ENCODE results near the gene IL20. TPM values are rescaled to one million over a fixed set of nuclear protein-coding genes. Genes with fewer than 3 reads are reported as not detected.

The IL20 gene
- total and polyA plus RNA-seq, 10 of the 15 experiments (the other 5 are each of a cell fraction or from before 2014, with no cell fraction given): 0.08 to 0.13 TPM; not detected in 8

- H3K9ac ChIP-seq (ENCODE audit: control insufficient read depth, insufficient read depth, low read length): no peak overlapping the region
- H3K4me1 ChIP-seq (ENCODE audit: control insufficient read depth, insufficient read depth, low read length): no peaks in the 10 kb centered on the region
- in situ Hi-C loops (cut with MboI) (no loop called here), intact Hi-C loops (cut with micrococcal nuclease; ENCODE audit: unreplicated experiment) (no loop called here)
- no peak for DNase-seq (ENCODE audit: low read depth, low spot score)
- CTCF ChIA-PET: interaction anchor here (0.9 to 3.3 kb wide), 4 partner anchors 9 to 245 kb away, joined by 3 to 16 read pairs (median 4); no protein-coding TSS in a partner anchor
- no peaks in the 10 kb centered on the region; the same call in 1 of the 2 replicates for H4K20me1 ChIP-seq (ENCODE audit: control insufficient read depth, insufficient read depth)
- no peaks in the 10 kb centered on the region for H3K27me3 ChIP-seq (replicated peaks in 1 of 2; ENCODE audit: control insufficient read depth in 2 of 2, insufficient read depth in 2 of 2, low read length in 1 of 2)
- no peak overlapping the region for H3K27ac ChIP-seq (ENCODE audit: control insufficient read depth, insufficient read depth)
- no peak for ATAC-seq
- RAD21 ChIA-PET (ENCODE audit: unreplicated experiment): no interaction called here
- SMC1A ChIA-PET (ENCODE audit: uncharacterized antibody, unreplicated experiment): interaction anchor here (0.9 to 1.5 kb wide), 4 partner anchors 9 to 79 kb away, joined by 3 to 5 read pairs (median 4); no protein-coding TSS in a partner anchor
- no peaks in the 10 kb centered on the region for H3K79me2 ChIP-seq (ENCODE audit: control insufficient read depth, insufficient read depth, low read length)
- peaks cover 14 to 23% of the 10 kb centered on the region in 2 experiments for H3K36me3 ChIP-seq (ENCODE audit: control insufficient read depth in 2 of 2, insufficient read depth in 2 of 2, low read length in 1 of 2)
- TF ChIP-seq SMAD5 (IDR thresholded peaks at IDR 0.05; ENCODE audit: low read depth): peak; percentile 42; the same call in 1 of the 2 replicates
- no peak for TF ChIP-seq NRF1 (conservative IDR thresholded peaks at IDR 0.05; ENCODE audit: low read depth, low read length)
- no peak for TF ChIP-seq MTA2 (IDR thresholded peaks at IDR 0.05; ENCODE audit: low read depth)
- TF ChIP-seq POLR2AphosphoS2 (IDR thresholded peaks at IDR 0.05; ENCODE audit: low read depth, low read length): 0 out of 2 replicates have a peak, but pooled peaks have one; percentile 84
- TF ChIP-seq BHLHE40 (IDR thresholded peaks at IDR 0.05; ENCODE audit: borderline replicate concordance in 1 of 2, low read depth in 2 of 2, low read length in 1 of 2): no peak
- no peak overlapping the region for H3K4me2 ChIP-seq (ENCODE audit: control insufficient read depth, insufficient read depth)
- no peak overlapping the region for H2AFZ ChIP-seq (ENCODE audit: control insufficient read depth, low read depth, low read length)
- no peak for FAIRE-seq
- no peak overlapping the region for H3K4me3 ChIP-seq
- BruUV-seq (replicated peaks): no TSS peak
- no peaks in the 10 kb centered on the region for H3K9me3 ChIP-seq (replicated peaks; ENCODE audit: control insufficient read depth, insufficient read depth, low read length)
- POLR2A ChIA-PET: interaction anchor here (0.7 kb wide), 1 partner anchor 178 kb away, joined by 3 read pairs; no protein-coding TSS in a partner anchor
- WGBS (ENCODE audit: insufficient coverage, insufficient replicate concordance, low lambda C conversion rate, missing lambda C conversion rate): 67% methylated on average over 1 of the region's 1 CpG
These were observed 37.3 kb downstream of the IL20 start for GRCh38 chr1:206902702-206903101.

DNA sequence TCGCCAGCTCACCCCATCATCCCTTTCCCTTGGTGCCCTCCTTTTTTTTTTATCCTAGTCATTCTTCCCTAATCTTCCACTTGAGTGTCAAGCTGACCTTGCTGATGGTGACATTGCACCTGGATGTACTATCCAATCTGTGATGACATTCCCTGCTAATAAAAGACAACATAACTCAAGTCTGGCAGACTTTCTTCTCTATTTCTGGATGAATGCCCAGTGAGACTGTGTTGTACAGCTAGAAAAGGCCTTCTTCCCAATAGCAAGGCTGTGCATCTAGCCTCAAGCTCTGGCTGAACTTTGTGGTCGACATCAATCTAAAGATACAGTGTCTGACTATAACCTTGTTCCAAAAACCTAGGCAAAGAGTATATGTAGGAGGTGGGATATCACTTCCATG lies 38.3 kb downstream of the IL20 start:
- ChIA-PET POLR2A (no interaction called here), RAD21 (ENCODE audit: unreplicated experiment) (no interaction called here), SMC1A (ENCODE audit: uncharacterized antibody, unreplicated experiment) (interaction anchor here (1.1 to 1.5 kb wide), 2 partner anchors 15 to 79 kb away, joined by 3 read pairs; no protein-coding TSS in a partner anchor), CTCF (interaction anchor here (0.9 to 1.7 kb wide), 2 partner anchors 28 to 30 kb away, joined by 3 read pairs; no protein-coding TSS in a partner anchor)
- Histone ChIP-seq H3K4me3 (no peak overlapping the region), H3K27ac (ENCODE audit: control insufficient read depth, insufficient read depth) (no peak overlapping the region), H3K4me2 (ENCODE audit: control insufficient read depth, insufficient read depth) (no peak overlapping the region), H3K79me2 (ENCODE audit: control insufficient read depth, insufficient read depth, low read length) (no peaks in the 10 kb centered on the region), H3K9ac (ENCODE audit: control insufficient read depth, insufficient read depth, low read length) (no peak overlapping the region), H3K36me3 (ENCODE audit: control insufficient read depth in 2 of 2, insufficient read depth in 2 of 2, low read length in 1 of 2) (peaks cover 18 to 29% of the 10 kb centered on the region in 2 experiments), H3K4me1 (ENCODE audit: control insufficient read depth, insufficient read depth, low read length) (no peaks in the 10 kb centered on the region), H2AFZ (ENCODE audit: control insufficient read depth, low read depth, low read length) (no peak overlapping the region), H3K27me3 (replicated peaks in 1 of 2; ENCODE audit: control insufficient read depth in 2 of 2, insufficient read depth in 2 of 2, low read length in 1 of 2) (no peaks in the 10 kb centered on the region), H3K9me3 (replicated peaks; ENCODE audit: control insufficient read depth, insufficient read depth, low read length) (no peaks in the 10 kb centered on the region), H4K20me1 (ENCODE audit: control insufficient read depth, insufficient read depth) (no peaks in the 10 kb centered on the region; the same call in 1 of the 2 replicates)
- BruUV-seq (replicated peaks): no TSS peak
- intact Hi-C loops (cut with micrococcal nuclease; ENCODE audit: unreplicated experiment): no loop called here
- no peak for ATAC-seq
- in situ Hi-C loops (cut with MboI): no loop called here
- DNase-seq (ENCODE audit: low read depth, low spot score): no peak
- FAIRE-seq: no peak
- TF ChIP-seq ZNF217 (IDR thresholded peaks at IDR 0.05) (no peak), ZNF384 (IDR thresholded peaks at IDR 0.05; ENCODE audit: borderline replicate concordance, low read depth, low read length) (no peak), BMI1 (IDR thresholded peaks at IDR 0.05; ENCODE audit: borderline replicate concordance) (no peak), PML (IDR thresholded peaks at IDR 0.05; ENCODE audit: low read length) (no peak), PAX5 (IDR thresholded peaks at IDR 0.05; ENCODE audit: borderline replicate concordance, low read depth, low read length) (no peak)
- TF ChIP-seq, protein P1, sequence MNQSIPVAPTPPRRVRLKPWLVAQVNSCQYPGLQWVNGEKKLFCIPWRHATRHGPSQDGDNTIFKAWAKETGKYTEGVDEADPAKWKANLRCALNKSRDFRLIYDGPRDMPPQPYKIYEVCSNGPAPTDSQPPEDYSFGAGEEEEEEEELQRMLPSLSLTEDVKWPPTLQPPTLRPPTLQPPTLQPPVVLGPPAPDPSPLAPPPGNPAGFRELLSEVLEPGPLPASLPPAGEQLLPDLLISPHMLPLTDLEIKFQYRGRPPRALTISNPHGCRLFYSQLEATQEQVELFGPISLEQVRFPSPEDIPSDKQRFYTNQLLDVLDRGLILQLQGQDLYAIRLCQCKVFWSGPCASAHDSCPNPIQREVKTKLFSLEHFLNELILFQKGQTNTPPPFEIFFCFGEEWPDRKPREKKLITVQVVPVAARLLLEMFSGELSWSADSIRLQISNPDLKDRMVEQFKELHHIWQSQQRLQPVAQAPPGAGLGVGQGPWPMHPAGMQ (IDR thresholded peaks at IDR 0.05; ENCODE audit: borderline replicate concordance): no peak
- TF ChIP-seq, protein P2, sequence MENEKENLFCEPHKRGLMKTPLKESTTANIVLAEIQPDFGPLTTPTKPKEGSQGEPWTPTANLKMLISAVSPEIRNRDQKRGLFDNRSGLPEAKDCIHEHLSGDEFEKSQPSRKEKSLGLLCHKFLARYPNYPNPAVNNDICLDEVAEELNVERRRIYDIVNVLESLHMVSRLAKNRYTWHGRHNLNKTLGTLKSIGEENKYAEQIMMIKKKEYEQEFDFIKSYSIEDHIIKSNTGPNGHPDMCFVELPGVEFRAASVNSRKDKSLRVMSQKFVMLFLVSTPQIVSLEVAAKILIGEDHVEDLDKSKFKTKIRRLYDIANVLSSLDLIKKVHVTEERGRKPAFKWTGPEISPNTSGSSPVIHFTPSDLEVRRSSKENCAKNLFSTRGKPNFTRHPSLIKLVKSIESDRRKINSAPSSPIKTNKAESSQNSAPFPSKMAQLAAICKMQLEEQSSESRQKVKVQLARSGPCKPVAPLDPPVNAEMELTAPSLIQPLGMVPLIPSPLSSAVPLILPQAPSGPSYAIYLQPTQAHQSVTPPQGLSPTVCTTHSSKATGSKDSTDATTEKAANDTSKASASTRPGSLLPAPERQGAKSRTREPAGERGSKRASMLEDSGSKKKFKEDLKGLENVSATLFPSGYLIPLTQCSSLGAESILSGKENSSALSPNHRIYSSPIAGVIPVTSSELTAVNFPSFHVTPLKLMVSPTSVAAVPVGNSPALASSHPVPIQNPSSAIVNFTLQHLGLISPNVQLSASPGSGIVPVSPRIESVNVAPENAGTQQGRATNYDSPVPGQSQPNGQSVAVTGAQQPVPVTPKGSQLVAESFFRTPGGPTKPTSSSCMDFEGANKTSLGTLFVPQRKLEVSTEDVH (IDR thresholded peaks at IDR 0.05; ENCODE audit: low read depth, partially characterized antibody): no peak
- WGBS (ENCODE audit: insufficient coverage, insufficient replicate concordance, low lambda C conversion rate, missing lambda C conversion rate): 98% methylated on average over 2 of the region's 2 CpGs

Measured in GM12878 (cell line).